ENCODE results near the gene UQCRC2. TPM values are rescaled to one million over a fixed set of nuclear protein-coding genes. Genes with fewer than 3 reads are reported as not detected.

The UQCRC2 gene
- total RNA-seq, 4 donors from 2014 or later: 109 to 172 (median 139) TPM

- peaks cover 13% of the 10 kb centered on the region for H3K4me1 ChIP-seq
These were observed 32.4 kb downstream of the UQCRC2 start for GRCh38 chr16:21985524-21985923.

DNA sequence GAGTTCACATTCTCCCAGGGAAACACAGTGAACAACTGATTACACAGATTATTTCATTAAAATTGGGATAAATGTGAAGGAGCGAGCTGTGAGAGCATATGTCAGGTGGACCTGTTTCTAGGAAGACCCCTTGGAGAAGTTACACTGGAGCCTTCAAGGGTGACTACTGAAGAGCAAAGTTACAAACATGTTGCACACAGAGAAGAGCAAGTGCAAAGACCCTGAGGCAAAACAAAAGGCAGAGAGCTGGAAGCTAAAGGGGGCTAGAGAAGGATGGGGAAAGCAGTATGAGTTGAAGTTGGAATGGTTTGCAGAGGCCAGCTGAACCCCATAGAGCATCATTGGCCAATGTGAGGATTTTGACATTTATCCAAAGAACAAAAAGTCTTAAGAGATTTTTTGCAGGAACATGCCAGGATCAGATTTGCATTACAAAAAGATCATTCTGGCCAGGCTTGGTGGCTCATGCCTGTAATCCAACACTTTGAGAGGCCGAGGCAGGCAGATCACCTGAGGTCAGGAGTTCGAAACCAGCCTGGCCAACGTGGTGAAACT is 33.6 kb downstream of the UQCRC2 start:
- H3K27me3 ChIP-seq: no peaks in the 10 kb centered on the region
- H3K4me1 ChIP-seq: peaks cover 17% of the 10 kb centered on the region
- peaks cover 39% of the 10 kb centered on the region for H3K36me3 ChIP-seq
- H3K27ac ChIP-seq: no peak overlapping the region
- DNase-seq (ENCODE audit: low spot score in 2 of 2): no peak
- H3K9me3 ChIP-seq: no peaks in the 10 kb centered on the region
- H3K4me3 ChIP-seq: no peak overlapping the region
- TF ChIP-seq CTCF (IDR thresholded peaks at IDR 0.05) (no peak), POLR2AphosphoS5 (IDR thresholded peaks at IDR 0.05) (no peak), EP300 (IDR thresholded peaks at IDR 0.05) (no peak), POLR2A (IDR thresholded peaks at IDR 0.05) (no peak)
- 75% methylated on average over 4 of the region's 4 CpGs for WGBS

More at GRCh38 chr16:21985524-21985923, 32.4 kb downstream of the UQCRC2 start:
- Histone ChIP-seq H3K27ac (no peak overlapping the region), H3K36me3 (peaks cover 51% of the 10 kb centered on the region), H3K9me3 (no peaks in the 10 kb centered on the region), H3K4me3 (no peak overlapping the region), H3K27me3 (no peaks in the 10 kb centered on the region)
- no peak for TF ChIP-seq EP300 (IDR thresholded peaks at IDR 0.05)
- no peak for TF ChIP-seq POLR2AphosphoS5 (IDR thresholded peaks at IDR 0.05)
- TF ChIP-seq CTCF (IDR thresholded peaks at IDR 0.05): no peak
- DNase-seq (ENCODE audit: low spot score in 2 of 2): no peak

- DNase-seq (ENCODE audit: low spot score in 2 of 2): no peak
- Histone ChIP-seq H3K27me3 (no peaks in the 10 kb centered on the region), H3K4me3 (no peak overlapping the region), H3K4me1 (peaks cover 17% of the 10 kb centered on the region), H3K27ac (no peak overlapping the region), H3K9me3 (no peaks in the 10 kb centered on the region), H3K36me3 (peaks cover 32% of the 10 kb centered on the region)
- TF ChIP-seq POLR2A (IDR thresholded peaks at IDR 0.05) (no peak), CTCF (IDR thresholded peaks at IDR 0.05) (no peak), POLR2AphosphoS5 (IDR thresholded peaks at IDR 0.05) (no peak), EP300 (IDR thresholded peaks at IDR 0.05) (no peak)
- 74% methylated on average over 2 of the region's 2 CpGs for WGBS
These were observed 34.3 kb downstream of the UQCRC2 start for GRCh38 chr16:21987498-21987897.

DNA sequence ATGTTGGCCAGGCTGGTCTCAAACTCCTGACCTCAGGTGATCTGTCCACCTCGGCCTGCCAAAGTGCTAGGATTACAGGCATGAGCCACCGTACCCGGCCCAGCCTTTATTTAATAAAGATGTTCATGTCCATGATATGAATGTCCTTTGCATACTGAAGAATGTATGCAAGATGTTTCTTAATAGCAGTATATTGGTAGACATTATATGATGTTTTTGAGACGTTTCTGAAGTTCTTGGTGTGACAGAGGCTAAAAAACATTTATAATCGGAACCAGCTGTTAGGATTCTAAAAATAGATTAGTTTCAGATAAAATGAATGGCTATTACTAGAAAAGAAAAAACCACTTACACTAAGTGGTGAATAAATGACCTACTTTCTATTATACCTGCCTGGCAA is 36.0 kb downstream of the UQCRC2 start:
- no peak for DNase-seq (ENCODE audit: low spot score in 2 of 2)
- H3K9me3 ChIP-seq: no peaks in the 10 kb centered on the region
- peaks cover 17% of the 10 kb centered on the region for H3K4me1 ChIP-seq
- H3K27me3 ChIP-seq: no peaks in the 10 kb centered on the region
- TF ChIP-seq POLR2AphosphoS5 (IDR thresholded peaks at IDR 0.05): no peak
- TF ChIP-seq EP300 (IDR thresholded peaks at IDR 0.05): no peak
- TF ChIP-seq POLR2A (IDR thresholded peaks at IDR 0.05): no peak
- no peak for TF ChIP-seq CTCF (IDR thresholded peaks at IDR 0.05)
- H3K27ac ChIP-seq: no peak overlapping the region
- no peak overlapping the region for H3K4me3 ChIP-seq
- H3K36me3 ChIP-seq: peaks cover 15% of the 10 kb centered on the region
- WGBS: 43% methylated on average over 5 of the region's 5 CpGs

GRCh38 chr16:21989751-21990150 is 36.6 kb downstream of the UQCRC2 start:
- Histone ChIP-seq H3K36me3 (peaks cover 10% of the 10 kb centered on the region), H3K27me3 (no peaks in the 10 kb centered on the region), H3K4me3 (no peak overlapping the region), H3K9me3 (no peaks in the 10 kb centered on the region), H3K27ac (no peak overlapping the region), H3K4me1 (peaks cover 17% of the 10 kb centered on the region)
- no peak for TF ChIP-seq POLR2AphosphoS5 (IDR thresholded peaks at IDR 0.05)
- no peak for TF ChIP-seq CTCF (IDR thresholded peaks at IDR 0.05)
- no peak for TF ChIP-seq EP300 (IDR thresholded peaks at IDR 0.05)
- TF ChIP-seq POLR2A (IDR thresholded peaks at IDR 0.05): no peak
- no peak for DNase-seq (ENCODE audit: low spot score in 2 of 2)
- 98% methylated on average over 2 of the region's 2 CpGs for WGBS
